ENCODE data around the gene MAP3K5.

GRCh38 chr6:136563386-136564152, 228.7 kb downstream of the MAP3K5 start:
- TF ChIP-seq POLR2AphosphoS5 (IDR thresholded peaks at IDR 0.05) (no peak), POLR2A (IDR thresholded peaks at IDR 0.05; ENCODE audit: low read depth) (no peak), CTCF (IDR thresholded peaks at IDR 0.05) (no peak), EP300 (IDR thresholded peaks at IDR 0.05) (no peak)
